Measurements from ENCODE around the gene IP6K1. TPM values are rescaled to one million over a fixed set of nuclear protein-coding genes. Genes with fewer than 3 reads are reported as not detected.
A peak's percentile ranks its signal among the peaks of the same experiment; 100 is the strongest.

Gene IP6K1
- total RNA-seq, 1 donor from 2014 or later: 37.5 TPM

DNA sequence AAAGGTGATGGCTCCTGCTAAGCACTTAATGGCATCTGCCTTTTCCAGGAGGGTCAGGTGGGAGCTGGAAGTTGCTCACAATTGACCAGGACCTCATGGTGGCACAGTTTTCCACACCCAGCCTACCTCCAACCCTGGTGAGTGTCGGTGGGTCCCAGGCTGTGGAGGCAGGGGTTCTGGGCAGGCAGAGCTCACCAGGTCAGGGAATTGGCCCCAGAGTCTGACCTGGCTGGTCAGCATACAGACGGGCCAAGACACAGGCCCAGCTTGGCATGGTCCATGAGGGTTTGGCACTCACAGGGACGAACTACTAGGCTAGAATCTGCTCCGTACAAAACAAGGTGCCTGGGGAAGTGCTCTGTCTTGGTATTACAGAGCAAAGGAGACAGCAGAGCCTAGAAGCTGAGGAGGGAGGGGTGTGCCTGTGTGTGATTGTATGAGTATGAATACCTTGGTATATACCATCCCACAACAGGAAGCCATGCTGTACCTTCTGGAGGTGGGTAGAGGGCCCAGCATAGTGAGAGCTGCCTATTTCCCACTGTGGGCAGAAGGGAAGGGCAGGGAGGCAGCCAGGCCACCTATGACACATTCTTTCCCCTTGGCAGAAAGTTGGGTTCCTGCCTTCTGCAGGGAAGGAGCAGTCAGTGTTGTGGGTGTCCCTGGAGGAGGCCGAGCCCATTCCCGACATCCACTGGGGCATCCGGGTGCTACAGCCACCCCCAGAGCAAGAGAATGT is 105.7 kb downstream of the IP6K1 start:
- intact Hi-C loops (cut with DNase I): no loop called here
- TF ChIP-seq, protein P1, sequence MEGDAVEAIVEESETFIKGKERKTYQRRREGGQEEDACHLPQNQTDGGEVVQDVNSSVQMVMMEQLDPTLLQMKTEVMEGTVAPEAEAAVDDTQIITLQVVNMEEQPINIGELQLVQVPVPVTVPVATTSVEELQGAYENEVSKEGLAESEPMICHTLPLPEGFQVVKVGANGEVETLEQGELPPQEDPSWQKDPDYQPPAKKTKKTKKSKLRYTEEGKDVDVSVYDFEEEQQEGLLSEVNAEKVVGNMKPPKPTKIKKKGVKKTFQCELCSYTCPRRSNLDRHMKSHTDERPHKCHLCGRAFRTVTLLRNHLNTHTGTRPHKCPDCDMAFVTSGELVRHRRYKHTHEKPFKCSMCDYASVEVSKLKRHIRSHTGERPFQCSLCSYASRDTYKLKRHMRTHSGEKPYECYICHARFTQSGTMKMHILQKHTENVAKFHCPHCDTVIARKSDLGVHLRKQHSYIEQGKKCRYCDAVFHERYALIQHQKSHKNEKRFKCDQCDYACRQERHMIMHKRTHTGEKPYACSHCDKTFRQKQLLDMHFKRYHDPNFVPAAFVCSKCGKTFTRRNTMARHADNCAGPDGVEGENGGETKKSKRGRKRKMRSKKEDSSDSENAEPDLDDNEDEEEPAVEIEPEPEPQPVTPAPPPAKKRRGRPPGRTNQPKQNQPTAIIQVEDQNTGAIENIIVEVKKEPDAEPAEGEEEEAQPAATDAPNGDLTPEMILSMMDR (IDR thresholded peaks at IDR 0.05): no peak

DNA sequence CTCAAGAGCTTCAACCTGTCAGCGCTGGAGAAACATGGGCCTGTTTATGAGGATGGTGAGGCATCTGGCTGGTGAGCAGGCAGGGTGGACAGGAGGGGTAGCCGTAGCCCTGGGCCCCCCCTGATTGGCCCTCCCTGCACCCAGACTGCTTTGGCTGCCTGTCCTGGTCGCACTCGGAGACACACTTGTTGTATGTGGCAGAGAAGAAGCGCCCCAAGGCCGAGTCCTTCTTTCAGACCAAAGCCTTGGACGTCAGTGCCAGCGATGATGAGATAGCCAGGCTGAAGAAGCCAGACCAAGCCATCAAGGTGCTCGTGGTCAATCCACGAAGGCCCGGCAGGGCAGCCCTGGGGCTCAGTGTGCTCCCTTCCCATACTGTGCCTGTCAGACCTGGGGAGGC is 110.4 kb downstream of the IP6K1 start:
- ATAC-seq (no peak), DNase-seq (no peak)
- TF ChIP-seq, protein P1 (IDR thresholded peaks at IDR 0.05): no peak
- H3K9me3 ChIP-seq: no peaks in the 10 kb centered on the region
- H3K4me1 ChIP-seq: peaks cover 13% of the 10 kb centered on the region
- H3K27me3 ChIP-seq (ENCODE audit: low read depth): no peaks in the 10 kb centered on the region
- intact Hi-C loops (cut with DNase I): no loop called here
- H3K36me3 ChIP-seq: peaks cover 55% of the 10 kb centered on the region
- H3K27ac ChIP-seq: no peak overlapping the region
- H3K4me3 ChIP-seq: no peak overlapping the region

More for the DNA sequence above, 105.7 kb downstream of the IP6K1 start:
- H3K9me3 ChIP-seq: no peaks in the 10 kb centered on the region
- peaks cover under 1% of the 10 kb centered on the region for H3K4me1 ChIP-seq
- no peak overlapping the region for H3K27ac ChIP-seq
- H3K27me3 ChIP-seq (ENCODE audit: low read depth): no peaks in the 10 kb centered on the region
- ATAC-seq (no peak), DNase-seq (no peak)
- no peak overlapping the region for H3K4me3 ChIP-seq
- H3K36me3 ChIP-seq: peaks cover 83% of the 10 kb centered on the region

DNA sequence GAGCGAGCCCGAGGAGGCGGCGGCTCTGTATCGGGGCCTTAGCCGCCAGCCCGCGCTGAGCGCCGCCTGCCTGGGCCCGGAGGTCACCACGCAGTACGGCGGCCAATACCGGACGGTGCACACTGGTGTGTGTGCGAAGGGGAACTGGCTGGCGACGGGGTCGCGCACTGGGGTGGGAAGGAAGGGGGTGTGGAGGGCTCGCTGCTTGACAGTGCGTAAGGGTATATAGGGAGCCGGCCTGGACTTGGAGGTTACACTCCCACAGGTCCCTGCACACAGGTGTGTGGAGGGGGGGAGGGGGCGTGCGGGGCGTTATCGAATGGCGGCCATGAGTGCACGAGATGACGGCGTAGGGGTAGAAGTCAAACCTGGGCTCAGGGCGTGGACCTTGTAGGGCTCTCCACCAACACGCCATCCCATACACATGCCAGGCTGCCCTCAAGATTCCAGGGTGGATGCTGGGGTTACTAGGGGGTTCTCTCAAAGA is 111.8 kb downstream of the IP6K1 start:
- no peak for DNase-seq
- TF ChIP-seq, protein P1 (IDR thresholded peaks at IDR 0.05): no peak
- Histone ChIP-seq H3K4me1 (peaks cover 13% of the 10 kb centered on the region), H3K4me3 (peak overlapping the region; percentile 98), H3K36me3 (peaks cover 41% of the 10 kb centered on the region), H3K27me3 (ENCODE audit: low read depth) (no peaks in the 10 kb centered on the region), H3K27ac (peak overlapping the region; percentile 92), H3K9me3 (no peaks in the 10 kb centered on the region)
- ATAC-seq: peak; percentile 41 to 48
- intact Hi-C loops (cut with DNase I): no loop called here

Small RNA genes within 50 kb of the gene (microRNA-seq; reads per million reads assigned to microRNA genes)
- gene MIR5193 (ENCODE audit: borderline number of aligned reads): not detected

Other genes with a start within 250 kb of the IP6K1 start
- gene BSN, start 232.1 kb downstream of the IP6K1 start, total RNA-seq: 0.35 TPM
- gene APEH, start 112.2 kb downstream of the IP6K1 start, total RNA-seq: 83.4 TPM
- 17.5 TPM for gene MST1, start 97.1 kb downstream of the IP6K1 start, total RNA-seq
- gene RNF123, start 97.0 kb downstream of the IP6K1 start, total RNA-seq: 42.9 TPM
- gene AMIGO3, start 66.9 kb downstream of the IP6K1 start, total RNA-seq: not detected
- 27.3 TPM for gene GMPPB, start 62.6 kb downstream of the IP6K1 start, total RNA-seq
- gene CDHR4, start 13.3 kb upstream of the IP6K1 start, total RNA-seq: 9.6 TPM
- 5.3 TPM for gene INKA1, start 16.7 kb upstream of the IP6K1 start, total RNA-seq
- gene UBA7, start 27.4 kb upstream of the IP6K1 start, total RNA-seq: 128 TPM
- gene TRAIP, start 70.0 kb upstream of the IP6K1 start, total RNA-seq: 3.0 TPM
- not detected for gene CAMKV, start 83.4 kb upstream of the IP6K1 start, total RNA-seq
- 27.3 TPM for gene MST1R, start 117.3 kb upstream of the IP6K1 start, total RNA-seq
- 9.7 TPM for gene MON1A, start 143.3 kb upstream of the IP6K1 start, total RNA-seq
- gene RBM6, start 153.6 kb upstream of the IP6K1 start, total RNA-seq: 101 TPM

All from lower lobe of right lung (tissue), 2 donors.